ENCODE results near the gene KDSR. TPM values are rescaled to one million over a fixed set of nuclear protein-coding genes. Genes with fewer than 3 reads are reported as not detected.

KDSR gene
- total RNA-seq, 2 donors from 2014 or later, result 14.5 TPM

DNA sequence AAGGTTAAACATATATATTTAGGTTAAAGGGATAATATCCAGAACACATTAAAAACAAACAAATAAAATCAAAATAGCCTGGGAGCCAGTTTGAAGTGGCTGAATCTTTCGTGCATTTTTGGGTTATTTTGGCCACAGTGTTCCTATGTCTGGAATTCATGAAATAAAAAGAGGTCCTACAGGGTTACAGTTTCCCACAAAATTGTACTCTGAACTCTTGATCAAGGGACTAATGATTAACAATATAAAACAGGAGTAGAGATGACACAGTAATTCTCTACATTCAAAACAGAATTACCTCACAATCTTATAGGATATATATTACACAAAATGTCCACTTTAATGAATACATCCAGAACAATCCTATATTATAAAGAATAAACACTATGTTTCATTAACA, 30.3 kb upstream of the KDSR start:
- Histone ChIP-seq H3K36me3 (replicated peaks in 1 of 2; ENCODE audit: insufficient read depth in 1 of 2, low read depth in 2 of 2) (peaks cover 7 to 43% of the 10 kb centered on the region in 2 donors), H3K27ac (no peak overlapping the region), H3K9me3 (no peaks in the 10 kb centered on the region), H3K4me3 (no peak overlapping the region), H3K4me1 (no peaks in the 10 kb centered on the region), H3K27me3 (no peaks in the 10 kb centered on the region)
- ATAC-seq (no peak), DNase-seq (no peak)
- TF ChIP-seq, protein P1, sequence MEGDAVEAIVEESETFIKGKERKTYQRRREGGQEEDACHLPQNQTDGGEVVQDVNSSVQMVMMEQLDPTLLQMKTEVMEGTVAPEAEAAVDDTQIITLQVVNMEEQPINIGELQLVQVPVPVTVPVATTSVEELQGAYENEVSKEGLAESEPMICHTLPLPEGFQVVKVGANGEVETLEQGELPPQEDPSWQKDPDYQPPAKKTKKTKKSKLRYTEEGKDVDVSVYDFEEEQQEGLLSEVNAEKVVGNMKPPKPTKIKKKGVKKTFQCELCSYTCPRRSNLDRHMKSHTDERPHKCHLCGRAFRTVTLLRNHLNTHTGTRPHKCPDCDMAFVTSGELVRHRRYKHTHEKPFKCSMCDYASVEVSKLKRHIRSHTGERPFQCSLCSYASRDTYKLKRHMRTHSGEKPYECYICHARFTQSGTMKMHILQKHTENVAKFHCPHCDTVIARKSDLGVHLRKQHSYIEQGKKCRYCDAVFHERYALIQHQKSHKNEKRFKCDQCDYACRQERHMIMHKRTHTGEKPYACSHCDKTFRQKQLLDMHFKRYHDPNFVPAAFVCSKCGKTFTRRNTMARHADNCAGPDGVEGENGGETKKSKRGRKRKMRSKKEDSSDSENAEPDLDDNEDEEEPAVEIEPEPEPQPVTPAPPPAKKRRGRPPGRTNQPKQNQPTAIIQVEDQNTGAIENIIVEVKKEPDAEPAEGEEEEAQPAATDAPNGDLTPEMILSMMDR (IDR thresholded peaks at IDR 0.05), result no peak
- no peak for TF ChIP-seq POLR2A (IDR thresholded peaks at IDR 0.05)
- intact Hi-C loops (cut with DNase I), result no loop called here
- 91 to 97% methylated on average over 1 of the region's 1 CpG for WGBS, 2 donors

DNA sequence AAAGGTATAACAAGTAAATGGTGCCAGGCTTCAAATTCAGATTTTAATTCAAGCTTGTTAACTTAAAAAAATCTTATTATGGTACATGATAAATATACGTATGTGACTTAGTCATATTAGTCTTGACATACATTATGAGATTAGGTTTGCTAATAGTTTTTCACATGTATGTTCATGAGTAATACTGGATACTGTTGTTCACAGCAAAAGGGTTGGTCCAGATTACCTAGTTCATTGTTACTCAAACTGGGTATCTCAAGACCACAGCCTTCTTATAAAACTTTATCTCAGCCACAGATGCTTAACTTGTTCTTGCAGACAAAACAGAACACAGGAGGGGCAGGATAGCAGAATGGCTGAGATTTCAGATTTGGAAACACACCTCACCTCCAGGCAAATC, 28.5 kb upstream of the KDSR start:
- H3K27me3 ChIP-seq, result no peaks in the 10 kb centered on the region
- no peak for TF ChIP-seq POLR2A (IDR thresholded peaks at IDR 0.05)
- TF ChIP-seq, protein P1 (IDR thresholded peaks at IDR 0.05), result no peak
- DNase-seq, result no peak
- 91 to 97% methylated on average over 1 of the region's 1 CpG for WGBS, 2 donors
- peaks cover 7 to 34% of the 10 kb centered on the region in 2 donors for H3K36me3 ChIP-seq (replicated peaks in 1 of 2; ENCODE audit: insufficient read depth in 1 of 2, low read depth in 2 of 2)
- no peak overlapping the region for H3K27ac ChIP-seq
- no peak overlapping the region for H3K4me3 ChIP-seq
- no peaks in the 10 kb centered on the region for H3K9me3 ChIP-seq
- ATAC-seq, result no peak
- H3K4me1 ChIP-seq, result no peaks in the 10 kb centered on the region
- intact Hi-C loops (cut with DNase I), result no loop called here

- Histone ChIP-seq H3K4me3 (no peak overlapping the region), H3K4me1 (no peaks in the 10 kb centered on the region), H3K36me3 (replicated peaks in 1 of 2; ENCODE audit: insufficient read depth in 1 of 2, low read depth in 2 of 2) (peaks cover 7 to 32% of the 10 kb centered on the region in 2 donors), H3K27me3 (no peaks in the 10 kb centered on the region), H3K27ac (no peak overlapping the region), H3K9me3 (no peaks in the 10 kb centered on the region)
- intact Hi-C loops (cut with DNase I), result no loop called here
- TF ChIP-seq, protein P1 (IDR thresholded peaks at IDR 0.05), result no peak
- TF ChIP-seq POLR2A (IDR thresholded peaks at IDR 0.05), result no peak
- 91 to 97% methylated on average over 3 of the region's 3 CpGs for WGBS, 2 donors
- DNase-seq (no peak), ATAC-seq (no peak)
Measured at GRCh38 chr18:63394954-63395353, 27.9 kb upstream of the KDSR start.

- Histone ChIP-seq H3K36me3 (replicated peaks in 1 of 2; ENCODE audit: insufficient read depth in 1 of 2, low read depth in 2 of 2) (peaks cover 0 to 6% of the 10 kb centered on the region in 2 donors), H3K9me3 (no peaks in the 10 kb centered on the region), H3K4me1 (no peaks in the 10 kb centered on the region), H3K27ac (no peak overlapping the region), H3K4me3 (no peak overlapping the region), H3K27me3 (no peaks in the 10 kb centered on the region)
- TF ChIP-seq, protein P1 (IDR thresholded peaks at IDR 0.05), result no peak
- TF ChIP-seq POLR2A (IDR thresholded peaks at IDR 0.05), result no peak
- no peak for ATAC-seq
- DNase-seq, result no peak
- intact Hi-C loops (cut with DNase I), result no loop called here
- WGBS, 2 donors, result 89 to 95% methylated on average over 4 of the region's 4 CpGs
Measured at GRCh38 chr18:63387861-63388260, 20.9 kb upstream of the KDSR start.

- no peaks in the 10 kb centered on the region for H3K4me1 ChIP-seq
- TF ChIP-seq, protein P1 (IDR thresholded peaks at IDR 0.05), result no peak
- no peak for TF ChIP-seq POLR2A (IDR thresholded peaks at IDR 0.05)
- H3K27ac ChIP-seq, result no peak overlapping the region
- DNase-seq, result no peak
- H3K36me3 ChIP-seq (replicated peaks in 1 of 2; ENCODE audit: insufficient read depth in 1 of 2, low read depth in 2 of 2), result no peaks in the 10 kb centered on the region
- no peaks in the 10 kb centered on the region for H3K27me3 ChIP-seq
- no peak overlapping the region for H3K4me3 ChIP-seq
- 88% methylated on average over 3 of the region's 3 CpGs; no CpG with 5 or more reads in 1 of the 2 donors for WGBS, 2 donors
- intact Hi-C loops (cut with DNase I), result no loop called here
- no peaks in the 10 kb centered on the region for H3K9me3 ChIP-seq
- ATAC-seq, result no peak
Measured at GRCh38 chr18:63382843-63383242, 15.8 kb upstream of the KDSR start.

All from body of pancreas (tissue), 4 donors.